ENCODE data around the gene EYA2. TPM values are rescaled to one million over a fixed set of nuclear protein-coding genes. Genes with fewer than 3 reads are reported as not detected.
A peak's percentile ranks its signal among the peaks of the same experiment; 100 is the strongest.

Gene EYA2
- total and polyA plus RNA-seq, 2 of the 4 experiments (the other 2 are of a cell fraction), result 2.3 to 5.4 TPM

DNA sequence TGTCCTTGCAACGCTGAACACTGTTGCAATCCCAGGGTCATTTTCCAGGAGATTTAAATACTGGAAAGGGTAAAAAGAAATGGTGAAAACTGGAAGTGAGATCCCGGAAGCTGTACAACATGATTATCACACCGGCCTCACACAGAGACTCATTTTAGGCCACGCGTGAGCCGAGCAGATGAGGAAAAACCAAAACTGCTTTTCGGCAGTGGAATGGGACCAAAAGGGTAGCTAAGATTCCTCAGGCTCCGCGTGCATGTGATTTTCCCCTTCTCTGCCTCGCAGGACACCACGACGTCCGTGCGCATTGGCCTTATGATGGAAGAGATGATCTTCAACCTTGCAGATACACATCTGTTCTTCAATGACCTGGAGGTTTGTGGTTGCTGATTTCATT lies 248.1 kb downstream of the EYA2 start:
- dilution Hi-C loops (cut with HindIII; ENCODE audit: low sequenced_read_pairs, unreplicated experiment), result no loop called here
- no peaks in the 10 kb centered on the region for H3K36me3 ChIP-seq (ENCODE audit: control insufficient read depth, insufficient read depth, low read length)

More for the DNA sequence above, 248.1 kb downstream of the EYA2 start:
- WGBS, 2 experiments (ENCODE audit: extremely low coverage in 2 of 2, insufficient read length in 1 of 2), result no CpG with 5 or more reads among the region's 14 CpGs
- intact Hi-C loops (cut with micrococcal nuclease) (loop anchor here (2.0 kb wide), 1 partner anchor 270 kb away; no protein-coding TSS in a partner anchor), in situ Hi-C loops (cut with MboI; ENCODE audit: low sequenced_read_pairs) (no loop called here)
- peaks cover 5% of the 10 kb centered on the region; the same call in 1 of the 2 replicates for H3K9me1 ChIP-seq (ENCODE audit: insufficient read depth, low read length)
- DNase-seq, result no peak
- POLR2A ChIA-PET (ENCODE audit: unreplicated experiment), result no interaction called here
- no peak overlapping the region for H3K4me3 ChIP-seq (ENCODE audit: insufficient read depth, low read depth, low read length)
- peaks cover 5% of the 10 kb centered on the region for H3K9me3 ChIP-seq (ENCODE audit: control insufficient read depth, insufficient read depth, low read length)
- no peak overlapping the region for H2AK9ac ChIP-seq (replicated peaks; ENCODE audit: low read depth, low read length, poor library complexity)
- H4K91ac ChIP-seq (ENCODE audit: insufficient read depth, low read depth, low read length), result no peak overlapping the region
- BruUV-seq (replicated peaks), result no TSS peak
- no peak overlapping the region for H3K56ac ChIP-seq (ENCODE audit: extremely low read depth, insufficient read depth, low read length)
- H4K20me1 ChIP-seq (ENCODE audit: insufficient read depth, low read length), result no peaks in the 10 kb centered on the region
- no peak overlapping the region for H3K9ac ChIP-seq (ENCODE audit: low read depth, low read length)
- no peak overlapping the region for H3K14ac ChIP-seq (replicated peaks; ENCODE audit: low read depth, low read length)
- H2AFZ ChIP-seq (replicated peaks; ENCODE audit: low read length, poor library complexity), result no peak overlapping the region
- H2AK5ac ChIP-seq (ENCODE audit: low read depth, low read length), result no peak overlapping the region
- CTCF ChIA-PET, result no interaction called here
- H2BK120ac ChIP-seq (ENCODE audit: low read depth, low read length), result no peak overlapping the region
- H3K27me3 ChIP-seq (ENCODE audit: control insufficient read depth, insufficient read depth, low read length), result no peaks in the 10 kb centered on the region
- no peaks in the 10 kb centered on the region for H3K79me1 ChIP-seq (ENCODE audit: low read depth in 1 of 2, low read length in 2 of 2)
- H3K4ac ChIP-seq (ENCODE audit: low read depth, low read length), result no peak overlapping the region; the same call in 1 of the 2 replicates
- H4K5ac ChIP-seq (ENCODE audit: low read depth, low read length), result no peak overlapping the region
- no peak for ATAC-seq (ENCODE audit: low read depth)
- H3K4me1 ChIP-seq (ENCODE audit: control insufficient read depth, insufficient read depth, low read length), result peaks cover 13% of the 10 kb centered on the region
- H3K27ac ChIP-seq (ENCODE audit: insufficient read depth, low read length), result no peak overlapping the region
- no peak overlapping the region for H3K4me2 ChIP-seq (ENCODE audit: low read depth, low read length)
- peak overlapping the region; percentile 38; the same call in 1 of the 2 replicates for H3K23ac ChIP-seq (ENCODE audit: low read depth, low read length)
- H2BK20ac ChIP-seq (ENCODE audit: low read depth, low read length), result no peak overlapping the region
- H2BK15ac ChIP-seq (ENCODE audit: low read depth, low read length), result no peak overlapping the region
- H2BK5ac ChIP-seq (ENCODE audit: low read depth, low read length, poor library complexity, severe bottlenecking), result no peak overlapping the region
- H4K8ac ChIP-seq (ENCODE audit: low read depth in 2 of 2, low read length in 2 of 2), result peak overlapping the region in 1 of 2 experiments; percentile 19; a peak in 1 of 4 replicates
- H3K18ac ChIP-seq (ENCODE audit: low read depth, low read length), result no peak overlapping the region
- TF ChIP-seq MAZ (IDR thresholded peaks at IDR 0.05; ENCODE audit: borderline replicate concordance, low read depth, low read length), result no peak
- TF ChIP-seq RAD21 (IDR thresholded peaks at IDR 0.05; ENCODE audit: low read length), result no peak
- TF ChIP-seq, protein P1, sequence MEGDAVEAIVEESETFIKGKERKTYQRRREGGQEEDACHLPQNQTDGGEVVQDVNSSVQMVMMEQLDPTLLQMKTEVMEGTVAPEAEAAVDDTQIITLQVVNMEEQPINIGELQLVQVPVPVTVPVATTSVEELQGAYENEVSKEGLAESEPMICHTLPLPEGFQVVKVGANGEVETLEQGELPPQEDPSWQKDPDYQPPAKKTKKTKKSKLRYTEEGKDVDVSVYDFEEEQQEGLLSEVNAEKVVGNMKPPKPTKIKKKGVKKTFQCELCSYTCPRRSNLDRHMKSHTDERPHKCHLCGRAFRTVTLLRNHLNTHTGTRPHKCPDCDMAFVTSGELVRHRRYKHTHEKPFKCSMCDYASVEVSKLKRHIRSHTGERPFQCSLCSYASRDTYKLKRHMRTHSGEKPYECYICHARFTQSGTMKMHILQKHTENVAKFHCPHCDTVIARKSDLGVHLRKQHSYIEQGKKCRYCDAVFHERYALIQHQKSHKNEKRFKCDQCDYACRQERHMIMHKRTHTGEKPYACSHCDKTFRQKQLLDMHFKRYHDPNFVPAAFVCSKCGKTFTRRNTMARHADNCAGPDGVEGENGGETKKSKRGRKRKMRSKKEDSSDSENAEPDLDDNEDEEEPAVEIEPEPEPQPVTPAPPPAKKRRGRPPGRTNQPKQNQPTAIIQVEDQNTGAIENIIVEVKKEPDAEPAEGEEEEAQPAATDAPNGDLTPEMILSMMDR (conservative IDR thresholded peaks at IDR 0.05; ENCODE audit: low read depth, low read length), result no peak
- no peak for TF ChIP-seq CEBPB (IDR thresholded peaks at IDR 0.05; ENCODE audit: low read depth, low read length)
- TF ChIP-seq SMC3 (IDR thresholded peaks at IDR 0.05; ENCODE audit: low read depth, low read length), result no peak
- TF ChIP-seq, protein P2, sequence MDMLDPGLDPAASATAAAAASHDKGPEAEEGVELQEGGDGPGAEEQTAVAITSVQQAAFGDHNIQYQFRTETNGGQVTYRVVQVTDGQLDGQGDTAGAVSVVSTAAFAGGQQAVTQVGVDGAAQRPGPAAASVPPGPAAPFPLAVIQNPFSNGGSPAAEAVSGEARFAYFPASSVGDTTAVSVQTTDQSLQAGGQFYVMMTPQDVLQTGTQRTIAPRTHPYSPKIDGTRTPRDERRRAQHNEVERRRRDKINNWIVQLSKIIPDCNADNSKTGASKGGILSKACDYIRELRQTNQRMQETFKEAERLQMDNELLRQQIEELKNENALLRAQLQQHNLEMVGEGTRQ (IDR thresholded peaks at IDR 0.05; ENCODE audit: low read depth, low read length), result no peak
- no peak for TF ChIP-seq POLR2A (IDR thresholded peaks at IDR 0.05; ENCODE audit: low read depth, low read length)
- TF ChIP-seq BHLHE40 (IDR thresholded peaks at IDR 0.05; ENCODE audit: low read depth, low read length), result no peak
- no peak for TF ChIP-seq RCOR1 (IDR thresholded peaks at IDR 0.05; ENCODE audit: insufficient replicate concordance, low read length)
- TF ChIP-seq NFE2L2 (IDR thresholded peaks at IDR 0.05; ENCODE audit: low read depth, low read length), result no peak
- TF ChIP-seq, protein P3, sequence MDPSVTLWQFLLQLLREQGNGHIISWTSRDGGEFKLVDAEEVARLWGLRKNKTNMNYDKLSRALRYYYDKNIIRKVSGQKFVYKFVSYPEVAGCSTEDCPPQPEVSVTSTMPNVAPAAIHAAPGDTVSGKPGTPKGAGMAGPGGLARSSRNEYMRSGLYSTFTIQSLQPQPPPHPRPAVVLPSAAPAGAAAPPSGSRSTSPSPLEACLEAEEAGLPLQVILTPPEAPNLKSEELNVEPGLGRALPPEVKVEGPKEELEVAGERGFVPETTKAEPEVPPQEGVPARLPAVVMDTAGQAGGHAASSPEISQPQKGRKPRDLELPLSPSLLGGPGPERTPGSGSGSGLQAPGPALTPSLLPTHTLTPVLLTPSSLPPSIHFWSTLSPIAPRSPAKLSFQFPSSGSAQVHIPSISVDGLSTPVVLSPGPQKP (IDR thresholded peaks at IDR 0.05; ENCODE audit: borderline replicate concordance, low read depth, low read length), result no peak
- no peak for TF ChIP-seq CHD1 (IDR thresholded peaks at IDR 0.05; ENCODE audit: low read depth, low read length)
- no peak for TF ChIP-seq MAFK (IDR thresholded peaks at IDR 0.05; ENCODE audit: low read depth, low read length)
- no peak for TF ChIP-seq FOS (IDR thresholded peaks at IDR 0.05; ENCODE audit: low read depth, low read length)
- no peak for TF ChIP-seq MXI1 (IDR thresholded peaks at IDR 0.05; ENCODE audit: borderline replicate concordance, low read depth, low read length)
- TF ChIP-seq RFX5 (IDR thresholded peaks at IDR 0.05; ENCODE audit: low read depth, low read length), result no peak

Measured in IMR-90 (cell line).